HEK293 (cell line): ENCODE results near the gene UBE2J2.

ENCODE experiments used
- CTCF ChIA-PET: fragments of 350-600 bp; formaldehyde crosslinking; extraction: SDS; loops from one replicate; lab custom pipeline; 2021; ENCODE audit warnings: antibody characterized with exemption; lab: Yijun Ruan, JAX
- POLR2A ChIA-PET: fragments of 300-600 bp; formaldehyde crosslinking; extraction: SDS; loops from one replicate; lab custom pipeline; 2020; ENCODE audit warnings: antibody characterized with exemption, inconsistent platforms; lab: Yijun Ruan, JAX
- H3K27ac ChIP-seq: fragments of 200-500 bp; sonication (Bioruptor generic); 2 replicates; pipeline ENCODE4 v1.5.1; 2014; ENCODE audit warnings: low read depth, low read length, control low read depth, inconsistent platforms; ENCODE audit errors: extremely low read depth
- H3K36me3 ChIP-seq, 2 experiments: fragments of 200-500 bp in 1 of 2; sonication (Bioruptor generic) in 1 of 2; 1 replicate in 1 of 2; 2 replicates in 1 of 2; pipeline ENCODE4 v1.5.1; 2014 to 2017; ENCODE audit warnings: inconsistent platforms in 2 of 2, low read length in 2 of 2; ENCODE audit not compliant: control insufficient read depth in 2 of 2, insufficient read depth in 1 of 2
- H3K4me1 ChIP-seq: fragments of 200-500 bp; sonication (Bioruptor generic); 2 replicates; pipeline ENCODE4 v1.5.1; 2014; ENCODE audit warnings: mild to moderate bottlenecking, low read length, inconsistent platforms; ENCODE audit not compliant: control insufficient read depth, insufficient read depth
- H3K4me3 ChIP-seq: 2 replicates; pipeline ENCODE4 v1.5.1; 2011; ENCODE audit warnings: low read depth, mild to moderate bottlenecking, control low read depth, low read length, moderate library complexity
- H3K9me3 ChIP-seq: fragments of 200-500 bp; sonication (Bioruptor generic); 2 replicates; pipeline ENCODE4 v1.5.1; 2014; ENCODE audit warnings: low read depth, low read length, inconsistent platforms; ENCODE audit not compliant: control insufficient read depth, insufficient read depth
- BCL11A ChIP-seq: fragments of 450-650 bp; formaldehyde crosslinking; IDR thresholded peaks from 2 replicates; pipeline ENCODE4 v1.5.1; 2016; ENCODE audit warnings: low read depth, missing biosample characterization, missing genetic modification characterization
- BCL11B ChIP-seq: fragments of 450-650 bp; formaldehyde crosslinking; IDR thresholded peaks from 2 replicates; pipeline ENCODE4 v1.5.1; 2016; ENCODE audit warnings: low read depth, missing biosample characterization, missing genetic modification characterization
- GLIS1 ChIP-seq: fragments of 450-650 bp; formaldehyde crosslinking; IDR thresholded peaks from 2 replicates; pipeline ENCODE4 v1.5.1; 2016; ENCODE audit warnings: missing biosample characterization, missing genetic modification characterization
- HIC1 ChIP-seq: fragments of 450-650 bp; formaldehyde crosslinking; IDR thresholded peaks from 2 replicates; pipeline ENCODE4 v1.5.1; 2016; ENCODE audit warnings: missing biosample characterization, missing genetic modification characterization
- KLF7 ChIP-seq: fragments of 450-650 bp; formaldehyde crosslinking; IDR thresholded peaks from 2 replicates; pipeline ENCODE4 v1.5.1; 2016; ENCODE audit warnings: missing biosample characterization, missing genetic modification characterization, borderline replicate concordance
- MZF1 ChIP-seq: fragments of 450-650 bp; formaldehyde crosslinking; IDR thresholded peaks from 2 replicates; pipeline ENCODE4 v1.5.1; 2017; ENCODE audit warnings: missing biosample characterization, missing genetic modification characterization, borderline replicate concordance
- PATZ1 ChIP-seq: fragments of 450-650 bp; formaldehyde crosslinking; IDR thresholded peaks from 2 replicates; pipeline ENCODE4 v1.5.1; 2016; ENCODE audit warnings: missing biosample characterization, missing genetic modification characterization
- SP2 ChIP-seq: fragments of 450-650 bp; formaldehyde crosslinking; IDR thresholded peaks from 2 replicates; pipeline ENCODE4 v1.5.1; 2016; ENCODE audit warnings: missing biosample characterization, missing genetic modification characterization
- ZBTB7A ChIP-seq: fragments of 450-650 bp; formaldehyde crosslinking; IDR thresholded peaks from 2 replicates; pipeline ENCODE4 v1.5.1; 2016; ENCODE audit warnings: low read depth, missing biosample characterization, missing genetic modification characterization
- ZBTB8A ChIP-seq: fragments of 450-650 bp; formaldehyde crosslinking; IDR thresholded peaks from 2 replicates; pipeline ENCODE4 v1.5.1; 2016; ENCODE audit warnings: missing biosample characterization, missing genetic modification characterization
- ZIC2 ChIP-seq: fragments of 450-650 bp; formaldehyde crosslinking; IDR thresholded peaks from 2 replicates; pipeline ENCODE4 v1.5.1; 2016; ENCODE audit warnings: missing biosample characterization, missing genetic modification characterization
- ZNF16 ChIP-seq: fragments of 450-650 bp; formaldehyde crosslinking; IDR thresholded peaks from 2 replicates; pipeline ENCODE4 v1.5.1; 2016; ENCODE audit warnings: low read depth, missing biosample characterization, missing genetic modification characterization
- ZNF169 ChIP-seq: fragments of 450-650 bp; formaldehyde crosslinking; IDR thresholded peaks from 2 replicates; pipeline ENCODE4 v1.5.1; 2016; ENCODE audit warnings: missing biosample characterization, missing genetic modification characterization
- ZNF544 ChIP-seq: fragments of 450-650 bp; formaldehyde crosslinking; IDR thresholded peaks from 2 replicates; pipeline ENCODE4 v1.5.0; 2017; ENCODE audit warnings: missing biosample characterization, missing genetic modification characterization
- ZNF555 ChIP-seq: fragments of 450-650 bp; formaldehyde crosslinking; conservative IDR thresholded peaks from 2 replicates; pipeline ENCODE4 v1.5.1; 2017; ENCODE audit warnings: missing biosample characterization, mild to moderate bottlenecking, missing genetic modification characterization, inconsistent platforms
- ZNF600 ChIP-seq: fragments of 450-650 bp; formaldehyde crosslinking; IDR thresholded peaks from 2 replicates; pipeline ENCODE4 v1.5.1; 2016; ENCODE audit warnings: missing biosample characterization, missing genetic modification characterization
- ZNF704 ChIP-seq: fragments of 450-650 bp; formaldehyde crosslinking; IDR thresholded peaks from 2 replicates; pipeline ENCODE4 v1.5.1; 2016; ENCODE audit warnings: missing biosample characterization, missing genetic modification characterization
- ZNF791 ChIP-seq: fragments of 450-650 bp; formaldehyde crosslinking; IDR thresholded peaks from 2 replicates; pipeline ENCODE4 v1.5.1; 2016; ENCODE audit warnings: missing biosample characterization, missing genetic modification characterization

UBE2J2 gene

GRCh38 chr1:1245178-1245816 is 28.4 kb downstream of the UBE2J2 start (continued):
- TF ChIP-seq GLIS1 (tag by site-specific recombination) (0 out of 2 replicates have a peak, but pooled peaks have one; percentile 15), MZF1 (tag by site-specific recombination) (no peak), ZNF544 (no peak), ZBTB8A (tag by site-specific recombination) (peak; percentile 23; the same call in 1 of the 2 replicates), ZNF555 (no peak)

- H3K4me1 ChIP-seq: no peaks in the 10 kb centered on the region
- TF ChIP-seq BCL11A (tag by site-specific recombination) (peak; percentile 12; the same call in 1 of the 2 replicates), ZBTB7A (tag by site-specific recombination) (peak; percentile 70; the same call in 1 of the 2 replicates), PATZ1 (tag by site-specific recombination) (0 out of 2 replicates have a peak, but pooled peaks have one; percentile 18), BCL11B (tag by site-specific recombination) (0 out of 2 replicates have a peak, but pooled peaks have one; percentile 8), ZNF791 (no peak), ZNF169 (tag by site-specific recombination) (no peak), KLF7 (tag by site-specific recombination) (no peak), ZNF600 (tag by site-specific recombination) (peak; percentile 75), ZNF16 (tag by site-specific recombination) (no peak), GLIS1 (tag by site-specific recombination) (peak; percentile 10; the same call in 1 of the 2 replicates), HIC1 (peak; percentile 29)
- no peaks in the 10 kb centered on the region for H3K9me3 ChIP-seq
- H3K27ac ChIP-seq: no peak overlapping the region
- no peak overlapping the region for H3K4me3 ChIP-seq
- POLR2A ChIA-PET: no interaction called here
- CTCF ChIA-PET: interaction anchor here (0.6 kb wide), 1 partner anchor 56 kb away, joined by 4 read pairs; no protein-coding TSS in a partner anchor
- H3K36me3 ChIP-seq: no peaks in the 10 kb centered on the region
Measured at GRCh38 chr1:1244192-1244811, 29.4 kb downstream of the UBE2J2 start.

GRCh38 chr1:1243807-1244191 is 29.9 kb downstream of the UBE2J2 start:
- Histone ChIP-seq H3K4me3 (no peak overlapping the region), H3K27ac (no peak overlapping the region), H3K9me3 (no peaks in the 10 kb centered on the region), H3K36me3 (no peaks in the 10 kb centered on the region), H3K4me1 (no peaks in the 10 kb centered on the region)
- POLR2A ChIA-PET: no interaction called here
- TF ChIP-seq BCL11A (tag by site-specific recombination) (peak; percentile 26; the same call in 1 of the 2 replicates), BCL11B (tag by site-specific recombination) (0 out of 2 replicates have a peak, but pooled peaks have one; percentile 6), ZNF704 (tag by site-specific recombination) (no peak), SP2 (tag by site-specific recombination) (no peak; the same call in 1 of the 2 replicates), ZIC2 (tag by site-specific recombination) (0 out of 2 replicates have a peak, but pooled peaks have one; percentile 29)
- CTCF ChIA-PET: no interaction called here
